ENCODE measurements around the gene SLC7A4.

Gene SLC7A4

GRCh38 chr22:20997536-20998257 is 34.7 kb downstream of the SLC7A4 start:
- DNase-seq = no peak

DNA sequence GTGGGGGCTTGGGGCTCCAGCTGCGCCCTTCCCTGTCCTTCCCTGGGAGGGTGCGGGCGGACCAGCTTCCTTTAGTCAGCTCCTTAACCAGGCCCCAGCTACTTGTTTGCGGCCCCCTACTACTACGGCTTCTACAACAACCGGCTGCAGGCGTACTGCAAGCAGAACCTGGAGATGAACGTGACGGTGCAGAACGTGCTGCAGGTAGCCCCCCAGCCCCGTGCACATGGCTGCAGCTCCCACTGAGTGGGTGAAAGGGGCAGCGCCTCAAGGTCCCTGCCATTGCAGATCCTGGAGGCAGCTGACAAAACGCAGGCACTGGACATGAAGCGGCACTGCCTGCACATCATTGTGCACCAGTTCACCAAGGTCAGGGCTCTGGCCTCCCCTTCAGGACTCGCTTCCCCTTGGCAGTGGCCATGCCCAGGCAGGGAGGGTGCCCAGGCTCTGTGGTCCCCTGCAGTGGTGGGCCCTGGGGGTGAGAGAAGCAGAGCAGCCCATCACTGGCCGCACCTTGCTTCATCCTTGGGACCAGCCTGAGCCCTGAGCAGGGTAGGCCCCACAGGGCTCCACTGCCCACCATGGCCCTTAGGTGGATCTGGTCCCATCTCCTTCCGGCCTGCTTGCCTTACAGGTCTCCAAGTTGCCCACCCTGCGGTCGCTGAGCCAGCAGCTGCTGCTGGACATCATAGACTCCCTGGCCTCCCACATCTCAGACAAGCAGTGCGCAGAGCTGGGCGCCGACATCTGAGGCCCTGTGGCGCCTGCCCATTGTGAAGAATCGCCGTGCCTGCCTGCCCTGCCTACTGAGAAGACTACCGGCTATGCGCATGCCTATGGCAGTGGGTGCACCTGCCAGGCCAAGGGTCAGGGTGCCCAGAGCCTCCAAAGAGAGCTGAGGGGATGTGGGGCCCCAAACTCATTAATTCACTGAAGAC is 35.5 kb downstream of the SLC7A4 start:
- DNase-seq = peak; percentile 59

DNA sequence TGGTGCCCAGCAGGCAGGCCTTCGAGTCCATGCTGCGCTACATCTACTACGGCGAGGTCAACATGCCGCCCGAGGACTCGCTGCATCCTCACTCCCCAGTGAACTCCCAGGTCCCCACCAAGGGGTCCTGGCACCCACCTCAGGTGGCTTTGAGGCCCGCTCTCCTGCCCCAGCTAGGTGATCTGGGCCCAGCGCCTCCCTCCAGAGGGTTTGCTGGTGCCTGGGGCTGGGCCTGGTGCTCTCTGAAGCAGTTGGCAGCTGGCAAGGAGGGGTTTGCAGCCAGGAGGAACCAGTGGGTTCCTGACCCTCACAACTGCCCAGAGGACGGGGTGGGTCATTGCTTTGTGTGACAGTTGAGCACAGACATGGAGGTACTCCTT is 36.3 kb downstream of the SLC7A4 start:
- DNase-seq = no peak

- no peak for DNase-seq
Measured at GRCh38 chr22:20995329-20996030, 36.9 kb downstream of the SLC7A4 start.

DNA sequence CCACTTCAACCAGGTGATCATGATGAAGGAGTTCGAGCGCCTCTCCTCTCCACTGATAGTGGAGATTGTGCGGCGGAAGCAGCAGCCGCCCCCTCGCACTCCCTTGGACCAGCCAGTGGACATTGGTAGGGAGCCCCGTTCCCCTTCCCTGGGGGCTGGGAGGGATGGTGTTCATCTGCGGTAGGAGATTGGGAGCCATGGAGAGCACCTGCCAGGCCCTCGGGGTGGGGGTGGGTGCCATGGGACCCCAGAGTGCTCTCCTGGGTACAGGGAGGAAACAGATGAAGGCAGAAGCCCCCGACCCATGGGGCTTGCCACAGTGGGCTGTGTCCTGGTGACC is 37.5 kb downstream of the SLC7A4 start:
- no peak for DNase-seq

- DNase-seq = no peak
Measured at GRCh38 chr22:20994128-20994901, 38.0 kb downstream of the SLC7A4 start.

GRCh38 chr22:20993304-20994127 is 38.8 kb downstream of the SLC7A4 start:
- no peak for DNase-seq

GRCh38 chr22:20992456-20993303 is 39.7 kb downstream of the SLC7A4 start:
- no peak for DNase-seq

- no peak for DNase-seq
Measured at GRCh38 chr22:20992056-20992442, 40.3 kb downstream of the SLC7A4 start.

DNA sequence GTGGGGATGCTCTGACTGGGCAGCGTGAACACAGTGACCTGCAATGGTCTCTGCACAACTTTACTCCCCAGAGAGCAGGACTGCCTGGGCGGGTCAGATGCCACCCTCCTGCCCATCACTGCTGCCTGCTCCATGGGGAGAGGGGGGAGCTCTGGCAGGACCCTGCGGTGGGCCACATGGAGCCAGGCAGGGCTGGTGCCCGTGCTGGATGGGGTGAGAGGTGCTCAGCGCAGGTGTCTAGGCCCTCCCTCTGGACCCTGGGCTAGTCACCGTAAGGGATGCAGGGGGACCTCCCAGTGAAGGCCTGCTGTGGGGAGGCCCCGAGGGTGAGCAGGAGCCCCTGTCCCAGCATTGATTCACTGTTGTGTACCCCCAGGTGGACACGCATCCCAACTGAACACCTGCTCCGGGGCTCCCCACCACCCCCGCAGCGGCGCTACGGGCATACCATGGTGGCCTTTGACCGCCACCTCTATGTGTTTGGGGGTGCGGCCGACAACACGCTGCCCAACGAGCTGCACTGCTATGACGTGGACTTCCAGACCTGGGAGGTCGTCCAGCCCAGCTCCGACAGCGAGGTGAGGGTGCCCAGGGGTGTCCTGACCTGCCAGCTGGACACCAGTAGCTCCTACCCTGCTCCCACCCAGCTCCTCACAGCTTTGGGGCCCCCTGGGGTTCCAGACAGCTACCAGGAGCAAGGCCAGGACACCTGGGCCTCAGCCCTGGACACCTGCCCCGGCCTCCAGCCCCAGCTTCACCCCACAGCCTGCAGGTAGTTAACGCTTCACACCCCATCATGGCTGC is 40.9 kb downstream of the SLC7A4 start:
- DNase-seq = no peak

DNA sequence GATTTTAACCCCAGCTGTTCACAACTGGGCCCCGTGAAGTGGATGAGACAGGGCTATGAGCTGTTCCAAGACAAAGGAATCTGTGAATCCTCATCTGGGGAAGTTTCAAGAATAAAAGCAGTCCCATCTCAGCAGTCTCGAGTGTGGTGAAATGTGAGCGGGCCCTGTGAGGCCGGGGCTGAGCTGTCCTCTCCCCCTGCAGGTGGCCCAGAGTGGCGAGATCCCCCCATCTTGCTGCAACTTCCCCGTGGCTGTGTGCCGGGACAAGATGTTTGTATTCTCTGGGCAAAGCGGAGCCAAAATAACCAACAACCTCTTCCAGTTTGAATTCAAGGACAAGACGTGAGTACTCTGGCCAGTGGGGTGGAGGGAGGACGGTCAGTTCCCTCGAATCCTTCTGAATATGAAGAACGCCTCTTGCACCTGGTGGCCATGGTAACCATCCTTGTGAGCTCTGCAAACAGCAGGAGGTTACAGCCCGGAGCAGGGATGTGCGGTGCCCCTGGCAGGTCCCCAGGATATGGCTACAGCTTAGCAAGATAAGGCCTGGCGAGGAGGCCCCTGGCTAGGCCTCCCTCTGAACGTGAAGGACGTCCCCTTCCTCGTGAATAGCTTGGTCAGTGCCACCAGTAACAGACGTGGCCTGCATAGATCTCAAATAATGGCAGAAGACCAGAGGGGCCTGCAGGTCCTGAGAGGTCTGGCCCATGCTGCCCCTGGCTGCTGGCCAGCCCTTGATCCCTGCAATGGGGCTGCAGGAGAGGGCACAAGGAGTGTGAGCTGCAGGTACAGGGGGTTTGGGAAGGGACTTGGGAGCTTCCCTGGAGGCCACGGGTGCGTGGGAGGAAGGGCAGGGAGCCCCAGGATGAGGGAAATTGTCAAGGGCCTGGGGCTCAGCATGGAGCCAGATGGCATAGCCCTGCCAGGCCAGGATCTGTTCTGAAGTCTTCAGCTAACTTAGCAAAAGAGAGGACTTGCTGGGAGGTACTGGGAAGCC is 41.9 kb downstream of the SLC7A4 start:
- no peak for DNase-seq

DNA sequence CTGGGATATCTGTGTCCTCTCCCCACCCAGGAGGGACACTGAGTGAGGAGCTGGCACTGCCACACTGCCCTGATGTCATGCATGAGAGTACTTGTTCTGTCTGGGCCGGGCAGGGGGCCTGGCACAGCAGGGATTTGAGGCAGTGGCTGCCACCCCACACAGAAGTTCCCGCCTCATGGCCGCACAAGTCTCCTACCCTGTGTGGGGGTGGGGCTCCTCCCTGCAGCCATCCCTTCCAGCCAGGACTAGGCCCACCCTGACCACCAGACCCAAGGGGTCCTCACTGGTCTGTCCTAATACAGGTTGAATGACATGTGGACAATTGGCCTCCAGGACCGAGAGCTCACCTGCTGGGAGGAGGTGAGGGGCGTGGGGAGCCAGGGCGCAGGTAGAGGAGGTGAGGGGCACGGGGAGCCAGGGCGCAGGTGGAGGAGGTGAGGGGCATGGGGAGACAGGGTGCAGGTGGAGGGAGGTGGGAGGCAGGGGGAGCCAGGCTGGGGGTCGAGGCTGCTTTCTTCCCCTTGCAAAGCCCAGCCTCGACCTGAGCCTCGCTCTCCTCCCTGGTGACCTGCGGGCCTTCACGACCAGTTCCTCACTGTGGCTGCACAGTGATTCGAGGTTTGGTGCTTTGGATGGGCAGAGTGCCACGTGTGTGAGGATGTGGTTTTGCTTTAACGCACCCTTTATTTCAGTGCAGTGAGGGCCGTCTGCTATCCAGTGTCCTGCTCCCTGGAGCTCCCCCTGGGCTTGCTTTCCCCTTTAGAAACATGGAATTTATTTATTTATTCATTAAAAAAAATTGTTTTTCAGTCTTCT is 42.8 kb downstream of the SLC7A4 start:
- DNase-seq = no peak

GRCh38 chr22:20988573-20989322 is 43.6 kb downstream of the SLC7A4 start:
- no peak for DNase-seq

DNA sequence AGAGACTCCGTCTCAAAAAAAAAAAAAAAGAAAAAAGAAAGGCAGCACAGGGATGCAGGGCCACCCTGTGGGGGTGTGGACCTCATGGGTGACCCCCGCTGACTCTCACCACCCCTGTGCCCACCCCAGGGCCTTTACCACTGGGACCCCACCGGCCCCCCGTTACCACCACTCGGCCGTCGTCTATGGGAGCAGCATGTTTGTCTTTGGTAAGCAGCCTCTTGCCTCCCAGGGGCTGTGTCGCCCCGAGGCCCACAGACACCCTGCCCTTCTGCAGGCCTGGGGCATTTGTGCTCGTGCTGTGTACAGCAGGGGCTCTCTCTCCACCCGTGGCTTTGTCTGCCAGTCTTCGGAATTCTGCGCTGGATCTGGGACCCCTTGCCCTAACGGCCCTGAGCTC is 45.0 kb downstream of the SLC7A4 start:
- no peak for DNase-seq

DNA sequence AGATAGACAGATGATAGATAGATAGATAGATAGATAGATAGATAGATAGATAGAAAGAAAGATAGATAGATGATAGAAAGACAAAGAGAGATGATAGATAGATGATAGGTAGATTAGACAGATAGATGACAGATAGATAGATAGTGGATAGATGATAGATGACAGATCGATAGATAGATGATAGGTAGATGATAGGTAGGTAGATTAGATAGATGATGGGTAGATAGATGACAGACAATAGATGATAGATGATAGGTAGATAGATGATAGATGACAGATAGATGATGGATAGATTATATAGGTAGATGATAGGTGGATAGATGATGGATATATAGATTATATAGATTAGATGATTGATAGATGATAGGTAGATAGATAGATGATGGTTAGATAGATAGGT is 46.0 kb downstream of the SLC7A4 start:
- DNase-seq = no peak

GRCh38 chr22:20985720-20986119 is 46.6 kb downstream of the SLC7A4 start:
- DNase-seq = no peak

Data from activated CD8-positive, alpha-beta memory T cell treated with anti-CD3 and anti-CD28 coated beads for 24 hours (primary cell).